RWPE1 (cell line): Measurements from ENCODE around the gene GADD45B.
"Not testable (repeated sequence)": the region's sequence is repeated elsewhere in the genome, so short reads cannot be mapped to it uniquely, and the experiment has no call there.

Source experiments
- CTCF ChIA-PET: fragments of 350-600 bp; sonication (Branson Sonifier 250); formaldehyde crosslinking; extraction: SDS; loops from one replicate; lab custom pipeline; 2021; lab: Yijun Ruan, JAX
- POLR2A ChIA-PET: fragments of 400-600 bp; formaldehyde crosslinking; extraction: SDS; loops from one replicate; lab custom pipeline; 2020; ENCODE audit warnings: antibody characterized with exemption; ENCODE audit not compliant: low non-redundant PET; lab: Yijun Ruan, JAX
- DNase-seq: peaks from one replicate; pipeline ENCODE4 v3.0.0; 2012; ENCODE audit warnings: low spot score
- H3K27ac ChIP-seq: fragments of 450-650 bp; 2 replicates; pipeline ENCODE4 v1.5.1; 2017
- CTCF ChIP-seq: fragments of 450-650 bp; conservative IDR thresholded peaks from 2 replicates; pipeline ENCODE4 v1.5.1; 2017; ENCODE audit warnings: low read depth, mild to moderate bottlenecking

The GADD45B gene

GRCh38 chr19:2458054-2458453, 17.9 kb upstream of the GADD45B start:
- POLR2A ChIA-PET, result no interaction called here
- no peak for DNase-seq
- no peak for TF ChIP-seq CTCF
- CTCF ChIA-PET, result interaction anchor here (0.7 kb wide), 1 partner anchor 42 kb away, joined by 4 read pairs; no protein-coding TSS in a partner anchor
- H3K27ac ChIP-seq, result peak overlapping the region; percentile 83

DNA sequence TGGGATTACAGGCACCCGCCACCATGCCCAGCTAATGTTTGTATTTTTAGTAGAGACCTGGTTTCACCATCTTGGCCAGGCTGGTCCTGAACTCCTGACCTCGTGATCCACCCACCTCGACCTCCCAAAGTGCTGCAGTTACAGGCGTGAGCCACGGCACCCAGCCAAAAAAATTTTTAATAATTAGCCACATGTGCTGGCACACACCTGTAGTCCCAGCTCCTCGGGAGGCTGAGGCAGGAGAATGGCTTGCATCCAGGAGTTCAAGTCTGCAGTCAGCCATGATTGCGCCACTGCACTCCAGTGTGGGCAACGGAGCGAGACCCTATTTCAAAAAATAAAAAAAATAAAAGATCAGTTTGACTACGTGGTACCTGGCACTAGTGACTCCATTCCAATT, 17.2 kb upstream of the GADD45B start:
- H3K27ac ChIP-seq, result peak overlapping the region; percentile 89
- POLR2A ChIA-PET, DNase-seq: not testable (repeated sequence)
- CTCF ChIA-PET, result interaction anchor here (0.7 kb wide), 1 partner anchor 43 kb away, joined by 4 read pairs; no protein-coding TSS in a partner anchor

DNA sequence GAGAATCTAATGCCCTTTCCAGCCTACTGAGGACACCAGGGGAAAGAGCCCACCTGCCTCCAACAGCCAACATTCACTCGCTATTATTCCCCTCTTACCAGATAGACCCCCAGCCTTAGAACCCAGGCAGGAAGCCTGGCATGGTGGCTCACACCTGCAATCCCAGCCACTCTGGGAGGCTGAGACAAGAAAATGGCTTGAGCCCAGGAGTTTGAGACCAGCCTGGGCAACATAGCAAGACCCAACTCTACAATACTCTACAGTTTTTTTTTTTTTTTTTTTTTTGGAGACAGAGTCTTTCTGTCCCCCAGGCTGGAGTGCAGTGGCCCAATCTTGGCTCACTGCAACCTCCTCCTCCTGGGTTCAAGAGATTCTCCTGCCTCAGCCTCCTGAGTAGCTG, 15.7 kb upstream of the GADD45B start:
- ChIA-PET POLR2A (no interaction called here), CTCF (interaction anchor here (0.6 kb wide), 1 partner anchor 160 kb away, joined by 3 read pairs; no protein-coding TSS in a partner anchor)
- no peak for TF ChIP-seq CTCF
- no peak for DNase-seq
- H3K27ac ChIP-seq, result peak overlapping the region; percentile 89; the same call in 1 of the 2 replicates

- H3K27ac ChIP-seq, result peak overlapping the region; percentile 89
- DNase-seq, result peak; percentile 41
- ChIA-PET CTCF (interaction anchor here (0.5 kb wide), 1 partner anchor 175 kb away, joined by 4 read pairs; no protein-coding TSS in a partner anchor), POLR2A (interaction anchor here (0.7 kb wide), 1 partner anchor 278 kb away, joined by 3 read pairs; the partner anchor contains the start of gene SLC39A3)
- no peak for TF ChIP-seq CTCF
Measured at GRCh38 chr19:2461751-2462634, 13.9 kb upstream of the GADD45B start.

DNA sequence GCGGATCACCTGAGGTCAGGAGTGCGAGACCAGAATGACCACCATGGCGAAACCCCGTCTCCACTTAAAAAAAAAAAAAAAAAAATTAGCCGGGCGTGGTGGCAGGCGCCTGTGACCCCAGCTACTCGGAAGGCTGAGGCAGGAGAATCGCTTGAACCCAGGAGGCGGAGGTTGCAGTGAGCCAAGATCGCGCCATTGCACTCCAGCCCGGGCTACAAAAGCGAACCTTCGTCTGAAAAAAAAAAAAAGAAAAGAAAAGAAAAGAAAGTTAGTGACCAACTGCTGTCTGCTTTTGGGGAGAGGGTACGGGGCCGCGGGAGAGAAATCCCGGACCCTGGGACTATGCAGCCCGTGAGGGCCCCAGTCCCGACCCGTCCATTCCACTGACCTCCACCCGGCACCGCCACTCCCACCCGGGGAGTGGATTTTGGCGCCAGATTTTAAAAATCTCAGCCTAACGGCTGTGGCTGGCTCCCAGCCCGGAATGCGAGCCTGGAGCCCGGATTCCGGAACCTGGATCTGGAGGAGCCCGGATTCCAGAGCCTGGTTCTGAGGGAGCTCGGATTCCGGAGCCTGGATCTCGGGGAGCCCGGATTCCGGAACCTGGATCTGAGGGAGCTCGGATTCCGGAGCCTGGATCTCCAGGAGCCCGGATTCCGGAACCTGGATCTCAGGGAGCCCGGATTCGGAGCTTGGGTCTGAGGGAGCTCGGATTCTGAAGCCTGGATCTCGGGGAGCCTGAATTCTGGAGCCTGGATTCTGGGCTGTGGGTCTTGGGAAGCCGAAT, 13.1 kb upstream of the GADD45B start:
- H3K27ac ChIP-seq, result peak overlapping the region; percentile 89
- ChIA-PET POLR2A (no interaction called here), CTCF (interaction anchor here (0.5 kb wide), 1 partner anchor 174 kb away, joined by 4 read pairs; no protein-coding TSS in a partner anchor)
- DNase-seq, result peak; percentile 40
- TF ChIP-seq CTCF, result no peak

- H3K27ac ChIP-seq, result peak overlapping the region; percentile 89
- POLR2A ChIA-PET, DNase-seq: not testable (repeated sequence)
- CTCF ChIA-PET, result interaction anchor here (0.6 kb wide), 1 partner anchor 133 kb away, joined by 3 read pairs; no protein-coding TSS in a partner anchor
Measured at GRCh38 chr19:2463694-2464093, 12.2 kb upstream of the GADD45B start.

DNA sequence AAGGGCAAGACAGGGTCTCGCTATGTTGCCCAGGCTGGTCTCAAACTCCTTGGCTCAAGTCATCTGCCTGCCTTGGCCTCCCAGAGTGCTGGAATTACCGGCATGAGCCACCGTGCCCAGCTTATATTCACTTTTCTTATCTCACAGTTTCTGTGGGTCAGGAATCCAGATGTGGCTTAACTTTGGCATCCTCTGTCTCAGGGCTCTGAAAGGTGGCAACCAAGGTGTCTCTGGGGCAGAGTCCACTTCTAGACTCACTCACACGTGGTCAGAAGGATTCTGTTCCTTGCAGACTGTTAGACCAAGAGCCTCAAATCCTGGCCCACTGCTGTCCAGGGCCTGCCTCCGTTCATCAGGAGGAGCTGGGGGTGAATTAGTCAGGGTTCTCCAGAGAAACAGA, 11.5 kb upstream of the GADD45B start:
- POLR2A ChIA-PET, result no interaction called here
- H3K27ac ChIP-seq, result peak overlapping the region; percentile 89
- TF ChIP-seq CTCF, result no peak
- no peak for DNase-seq
- CTCF ChIA-PET, result interaction anchor here (0.5 kb wide), 1 partner anchor 149 kb away, joined by 3 read pairs; no protein-coding TSS in a partner anchor
